Transverse colon (tissue), 4 donors: ENCODE measurements around the gene PGA3.
"Not testable (repeated sequence)": the region's sequence is repeated elsewhere in the genome, so short reads cannot be mapped to it uniquely, and the experiment has no call there.

Experiments
- CTCF ChIP-seq, 5 experiments: fragments of 200-600 bp in 3 of 5; fragments of 450-650 bp in 2 of 5; sonication (generic) in 3 of 5; IDR thresholded peaks; 1 replicate in 2 of 5; 2 replicates in 3 of 5; pipeline ENCODE4 v1.5.1; 2016 to 2017; ENCODE audit warnings: antibody characterized with exemption in 5 of 5, inconsistent platforms in 3 of 5, mild to moderate bottlenecking in 2 of 5, moderate library complexity in 1 of 5
- POLR2A ChIP-seq: fragments of 450-650 bp; IDR thresholded peaks from one replicate; pipeline ENCODE4 v1.6.1; 2016; ENCODE audit warnings: antibody characterized with exemption, mild to moderate bottlenecking, moderate library complexity
- POLR2AphosphoS5 ChIP-seq, 3 donors: sonication (generic); formaldehyde crosslinking; IDR thresholded peaks; one replicate each; pipeline ENCODE4 v1.6.1; 2016; ENCODE audit warnings: antibody characterized with exemption in 3 of 3

GRCh38 chr11:61204502-61205059, 1.3 kb downstream of the PGA3 start:
- TF ChIP-seq CTCF (IDR thresholded peaks at IDR 0.05); POLR2A; POLR2AphosphoS5 (IDR thresholded peaks at IDR 0.05): not testable (repeated sequence)
